MM.1S (cell line): Measurements from ENCODE around the gene ZNF22.
A peak's percentile ranks its signal among the peaks of the same experiment; 100 is the strongest.

ENCODE experiments used
- DNase-seq: peaks from one replicate; pipeline ENCODE4 v3.0.0-alpha.2; 2015
- H2AFZ ChIP-seq: fragments of 300-600 bp; sonication (generic); 2 replicates; pipeline ENCODE4 v1.6.0; 2016; ENCODE audit warnings: antibody characterized with exemption, low read length
- H3F3A ChIP-seq: fragments of 300-600 bp; sonication (generic); 2 replicates; pipeline ENCODE4 v1.6.1; 2016; ENCODE audit warnings: mild to moderate bottlenecking, antibody characterized with exemption, low read length, moderate library complexity, mixed read lengths; ENCODE audit not compliant: insufficient read depth
- H3K27ac ChIP-seq: fragments of 300-600 bp; sonication (generic); 2 replicates; pipeline ENCODE4 v1.5.1; 2016; ENCODE audit warnings: mild to moderate bottlenecking, low read length
- H3K27me3 ChIP-seq: fragments of 300-600 bp; sonication (generic); replicated peaks from 2 replicates; pipeline ENCODE4 v1.6.0; 2016; ENCODE audit warnings: low read length; ENCODE audit not compliant: insufficient read depth
- H3K36me3 ChIP-seq: fragments of 300-600 bp; sonication (generic); replicated peaks from 2 replicates; pipeline ENCODE4 v1.6.1; 2016; ENCODE audit warnings: mild to moderate bottlenecking, low read length, mixed read lengths; ENCODE audit not compliant: insufficient read depth
- H3K4me1 ChIP-seq: fragments of 300-600 bp; sonication (generic); 2 replicates; pipeline ENCODE4 v1.6.1; 2016; ENCODE audit warnings: low read length, mixed read lengths
- H3K4me2 ChIP-seq: fragments of 300-600 bp; sonication (generic); 2 replicates; pipeline ENCODE4 v1.6.0; 2016; ENCODE audit warnings: low read depth, low read length
- H3K4me3 ChIP-seq: fragments of 300-600 bp; sonication (generic); 2 replicates; pipeline ENCODE4 v1.5.1; 2016; ENCODE audit warnings: low read length, mixed read lengths
- H3K79me2 ChIP-seq: fragments of 300-600 bp; sonication (generic); 2 replicates; pipeline ENCODE4 v1.6.1; 2016; ENCODE audit warnings: mixed run types, low read length, mixed read lengths
- H3K9ac ChIP-seq: fragments of 300-600 bp; sonication (generic); 2 replicates; pipeline ENCODE4 v1.6.1; 2016; ENCODE audit warnings: low read length, mixed read lengths
- H3K9me2 ChIP-seq: fragments of 300-600 bp; sonication (generic); replicated peaks from 2 replicates; pipeline ENCODE4 v1.6.1; 2016; ENCODE audit warnings: mild to moderate bottlenecking, low read length, mixed read lengths; ENCODE audit not compliant: insufficient read depth
- H3K9me3 ChIP-seq: fragments of 300-600 bp; sonication (generic); replicated peaks from 2 replicates; pipeline ENCODE4 v1.6.1; 2016; ENCODE audit warnings: mild to moderate bottlenecking, low read length, mixed read lengths; ENCODE audit not compliant: insufficient read depth
- H4K20me1 ChIP-seq: fragments of 300-600 bp; sonication (generic); 2 replicates; pipeline ENCODE4 v1.6.1; 2016; ENCODE audit warnings: mild to moderate bottlenecking, low read length, moderate library complexity, mixed read lengths; ENCODE audit not compliant: insufficient read depth
- CTCF ChIP-seq: fragments of 300-600 bp; sonication (generic); IDR thresholded peaks from 2 replicates; pipeline ENCODE4 v1.5.1; 2016; ENCODE audit warnings: antibody characterized with exemption, low read length, mixed read lengths
- EZH2 ChIP-seq: fragments of 300-600 bp; sonication (generic); optimal IDR thresholded peaks from 2 replicates; pipeline ENCODE3; 2017; ENCODE audit warnings: low read depth, mild to moderate bottlenecking, antibody characterized with exemption, low read length, mixed read lengths
- EZH2phosphoT487 ChIP-seq: fragments of 300-600 bp; sonication (generic); IDR thresholded peaks from 2 replicates; pipeline ENCODE4 v1.6.1; 2018; ENCODE audit warnings: antibody characterized with exemption, low read length

The ZNF22 gene

GRCh38 chr10:44960482-44961229, 40.1 kb upstream of the ZNF22 start:
- Histone ChIP-seq H3K4me1 (peaks cover 52% of the 10 kb centered on the region), H3K9me3 (no peaks in the 10 kb centered on the region), H3K9me2 (no peaks in the 10 kb centered on the region), H3K27ac (peak overlapping the region; percentile 87), H2AFZ (peak overlapping the region; percentile 24; the same call in 1 of the 2 replicates), H4K20me1 (no peaks in the 10 kb centered on the region), H3K4me3 (peak overlapping the region; percentile 93), H3K9ac (peak overlapping the region; percentile 86), H3F3A (peaks cover 55% of the 10 kb centered on the region), H3K4me2 (peak overlapping the region; percentile 97), H3K27me3 (no peaks in the 10 kb centered on the region), H3K79me2 (peaks cover 72% of the 10 kb centered on the region), H3K36me3 (no peaks in the 10 kb centered on the region)
- TF ChIP-seq EZH2phosphoT487 = no peak
- DNase-seq = peak; percentile 36

- H3K4me2 ChIP-seq = peak overlapping the region; percentile 97
- H3K27me3 ChIP-seq = no peaks in the 10 kb centered on the region
- H3F3A ChIP-seq = peaks cover 56% of the 10 kb centered on the region
- H3K9ac ChIP-seq = peak overlapping the region; percentile 86
- peak overlapping the region; percentile 87 for H3K27ac ChIP-seq
- no peaks in the 10 kb centered on the region for H3K36me3 ChIP-seq
- H3K4me1 ChIP-seq = peaks cover 57% of the 10 kb centered on the region
- no peak for DNase-seq
- H4K20me1 ChIP-seq = no peaks in the 10 kb centered on the region
- H3K9me3 ChIP-seq = no peaks in the 10 kb centered on the region
- H3K79me2 ChIP-seq = peaks cover 78% of the 10 kb centered on the region
- TF ChIP-seq EZH2 (no peak), CTCF (no peak), EZH2phosphoT487 (no peak)
- H3K9me2 ChIP-seq = no peaks in the 10 kb centered on the region
- H2AFZ ChIP-seq = peak overlapping the region; percentile 24; the same call in 1 of the 2 replicates
- H3K4me3 ChIP-seq = peak overlapping the region; percentile 93
Measured at GRCh38 chr10:44961230-44961571, 39.5 kb upstream of the ZNF22 start.

GRCh38 chr10:44961931-44962750, 38.6 kb upstream of the ZNF22 start:
- peak overlapping the region; percentile 86 for H3K9ac ChIP-seq
- H3K4me3 ChIP-seq = peak overlapping the region; percentile 93
- H3F3A ChIP-seq = peaks cover 61% of the 10 kb centered on the region
- H3K27ac ChIP-seq = peak overlapping the region; percentile 87
- no peaks in the 10 kb centered on the region for H3K27me3 ChIP-seq
- H3K79me2 ChIP-seq = peaks cover 87% of the 10 kb centered on the region
- no peak overlapping the region for H2AFZ ChIP-seq
- no peaks in the 10 kb centered on the region for H3K36me3 ChIP-seq
- peak overlapping the region; percentile 97 for H3K4me2 ChIP-seq
- TF ChIP-seq EZH2phosphoT487 (no peak), CTCF (no peak), EZH2 (no peak)
- H4K20me1 ChIP-seq = no peaks in the 10 kb centered on the region
- H3K9me2 ChIP-seq = no peaks in the 10 kb centered on the region
- DNase-seq = peak; percentile 35
- peaks cover 62% of the 10 kb centered on the region for H3K4me1 ChIP-seq
- no peaks in the 10 kb centered on the region for H3K9me3 ChIP-seq
